Superior temporal gyrus (tissue), 1 donor: ENCODE measurements around the gene EPHB2.
A peak's percentile ranks its signal among the peaks of the same experiment; 100 is the strongest.
"Not testable (repeated sequence)": the region's sequence is repeated elsewhere in the genome, so short reads cannot be mapped to it uniquely, and the experiment has no call there.

Source experiments
- DNase-seq: peaks from one replicate; pipeline ENCODE4 v3.0.0-alpha.2; 2016; ENCODE audit errors: extremely low spot score

Gene EPHB2

GRCh38 chr1:22914633-22915217, 204.1 kb downstream of the EPHB2 start:
- DNase-seq, result no peak

DNA sequence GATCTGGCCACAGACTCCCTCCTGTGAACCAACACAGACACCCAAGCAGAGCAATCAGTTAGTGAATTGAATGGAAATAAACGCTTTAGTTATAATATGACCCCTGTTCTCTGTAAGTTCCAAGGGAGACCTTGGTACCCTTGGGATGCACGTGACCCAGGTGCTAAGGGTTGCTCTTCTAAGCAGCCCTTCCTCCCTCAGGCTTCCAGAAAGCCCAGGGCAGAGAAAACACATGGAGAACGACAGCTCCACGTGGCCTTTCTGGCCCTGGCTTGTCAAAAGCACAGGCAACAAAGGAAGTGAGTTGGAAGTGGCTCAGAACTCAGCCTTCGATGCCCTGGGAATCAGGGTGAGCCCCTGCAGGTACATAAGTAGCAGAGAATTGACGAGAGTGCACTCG, 204.6 kb downstream of the EPHB2 start:
- DNase-seq, result no peak

DNA sequence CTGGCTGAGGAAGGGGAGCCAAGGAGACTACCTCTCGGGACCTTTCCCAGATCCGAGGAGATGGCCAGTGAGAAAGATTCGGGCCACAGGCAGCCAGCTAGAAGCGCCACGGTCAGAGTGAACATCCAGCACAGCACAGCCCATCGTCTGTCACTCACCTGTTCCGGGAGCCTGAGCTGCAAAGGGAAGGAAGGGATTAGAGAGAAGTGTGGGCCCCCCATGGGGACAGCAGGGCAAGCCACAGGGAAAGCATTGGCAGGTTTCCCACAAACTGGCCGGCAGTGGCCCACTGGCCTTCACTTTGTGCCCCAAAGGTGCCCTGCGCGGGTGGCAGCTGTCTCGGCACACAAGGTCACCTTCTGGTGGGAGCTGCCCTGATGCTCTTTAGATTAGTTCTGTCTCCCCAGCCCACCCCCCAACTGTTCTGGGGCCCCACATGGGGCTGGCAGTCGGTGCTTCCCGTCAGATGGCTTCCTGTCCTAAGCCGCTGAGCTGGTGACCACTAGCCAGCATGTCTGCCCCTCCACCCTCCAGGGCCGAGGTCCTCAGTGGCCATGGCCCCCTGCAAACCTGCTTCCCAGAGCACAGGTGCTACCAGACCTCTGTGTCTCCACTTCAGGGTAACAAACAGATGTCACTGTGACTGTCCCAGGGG, 205.3 kb downstream of the EPHB2 start:
- no peak for DNase-seq

DNA sequence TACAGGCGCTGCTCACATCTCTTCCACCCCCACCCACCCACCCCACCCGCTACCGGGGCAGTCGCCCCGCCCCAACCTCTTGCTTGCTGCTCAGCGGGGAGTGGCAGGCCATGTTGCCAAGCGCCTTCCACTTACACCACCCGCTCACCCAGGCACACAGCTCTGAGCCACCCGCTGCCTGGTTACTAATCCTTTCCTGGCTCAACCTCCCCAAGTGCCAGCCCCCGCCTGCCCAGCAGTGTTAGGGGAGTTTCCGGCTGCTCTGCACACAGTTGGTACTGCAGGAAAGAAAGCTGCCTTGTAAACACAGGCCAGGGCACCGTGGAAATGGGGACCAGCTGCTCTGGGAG, 205.8 kb downstream of the EPHB2 start:
- DNase-seq, result peak; percentile 30

- no peak for DNase-seq
Observed at GRCh38 chr1:22917989-22918388, 207.3 kb downstream of the EPHB2 start.

- DNase-seq, result no peak
Observed at GRCh38 chr1:22918644-22919043, 208.0 kb downstream of the EPHB2 start.

DNA sequence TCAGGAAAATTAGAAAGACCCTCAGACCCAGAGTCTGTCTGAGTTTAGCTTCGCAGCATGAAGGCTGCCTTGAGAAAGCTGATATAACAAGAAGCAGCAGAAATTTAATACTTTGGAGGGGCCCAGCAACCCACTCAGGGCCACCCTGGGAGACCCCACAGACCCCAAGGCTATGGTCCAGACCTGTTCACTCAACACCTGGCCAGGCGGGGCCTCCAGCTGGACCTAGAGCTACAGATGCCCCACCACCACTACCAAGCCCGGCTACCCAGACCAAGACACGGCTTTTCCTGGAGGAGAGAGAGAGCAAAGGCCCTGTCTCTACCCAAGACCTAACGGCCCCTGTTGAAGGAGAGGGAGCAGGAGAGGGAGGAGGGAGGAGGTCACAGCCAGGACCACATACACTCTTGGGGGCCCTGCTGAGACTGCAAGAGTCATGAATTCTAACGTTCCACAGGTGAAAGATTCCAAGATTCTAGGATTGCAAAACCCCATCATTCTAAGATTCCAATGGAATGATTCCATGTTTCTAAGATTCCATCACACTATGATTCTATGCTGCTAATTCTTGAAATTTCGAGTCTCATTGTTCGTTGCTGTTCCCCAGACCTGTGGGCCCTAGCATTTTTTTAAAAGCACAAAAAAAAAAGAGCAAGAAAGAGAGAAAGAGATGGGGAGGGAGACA, 208.8 kb downstream of the EPHB2 start:
- DNase-seq, result no peak

GRCh38 chr1:22920026-22920733, 209.5 kb downstream of the EPHB2 start:
- no peak for DNase-seq

- no peak for DNase-seq
Observed at GRCh38 chr1:22920734-22921451, 210.3 kb downstream of the EPHB2 start.

GRCh38 chr1:22921452-22922126, 210.9 kb downstream of the EPHB2 start:
- DNase-seq, result no peak

GRCh38 chr1:22922640-22923039, 212.0 kb downstream of the EPHB2 start:
- DNase-seq, result no peak

DNA sequence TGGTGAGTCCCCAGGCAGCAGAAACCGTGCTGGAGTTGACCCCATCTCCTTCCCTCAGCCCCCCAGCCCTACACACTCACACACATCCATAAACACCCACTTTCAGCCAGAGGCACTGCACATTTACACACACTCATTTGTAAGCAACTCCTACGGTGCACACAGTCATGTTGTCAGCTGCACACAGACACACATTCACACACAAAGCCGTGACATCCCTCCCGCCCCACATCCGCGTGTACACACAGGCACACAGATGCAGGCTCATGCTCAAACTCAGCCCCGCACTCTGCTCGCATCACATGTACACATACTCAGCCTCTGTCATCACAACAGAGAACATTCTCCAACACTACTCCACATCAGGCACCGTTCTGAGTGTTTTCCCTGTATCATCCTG, 214.5 kb downstream of the EPHB2 start:
- DNase-seq, result no peak

GRCh38 chr1:22930240-22930912, 219.7 kb downstream of the EPHB2 start:
- peak; percentile 53 for DNase-seq

- no peak for DNase-seq
Observed at GRCh38 chr1:22932803-22933470, 222.3 kb downstream of the EPHB2 start.

DNA sequence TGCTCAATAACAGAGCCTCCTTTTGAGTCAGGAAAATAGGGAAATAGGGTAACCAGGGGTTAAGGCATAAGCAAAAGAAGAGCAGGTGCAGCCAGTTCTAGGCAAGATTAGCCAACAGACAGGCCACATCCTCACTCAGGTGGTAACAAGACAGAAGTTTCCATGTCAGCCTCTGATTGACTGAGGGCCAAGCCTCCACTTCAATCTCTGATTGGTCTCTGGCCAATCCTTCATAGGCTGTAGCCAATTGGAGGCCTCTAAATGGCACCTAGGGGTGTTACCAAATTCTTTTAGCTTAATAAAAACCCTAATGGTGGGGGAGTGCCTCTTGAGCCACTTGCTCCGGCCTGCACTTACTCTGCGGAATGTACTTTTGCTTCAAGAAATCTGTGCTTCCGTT, 224.8 kb downstream of the EPHB2 start:
- DNase-seq, result no peak

DNA sequence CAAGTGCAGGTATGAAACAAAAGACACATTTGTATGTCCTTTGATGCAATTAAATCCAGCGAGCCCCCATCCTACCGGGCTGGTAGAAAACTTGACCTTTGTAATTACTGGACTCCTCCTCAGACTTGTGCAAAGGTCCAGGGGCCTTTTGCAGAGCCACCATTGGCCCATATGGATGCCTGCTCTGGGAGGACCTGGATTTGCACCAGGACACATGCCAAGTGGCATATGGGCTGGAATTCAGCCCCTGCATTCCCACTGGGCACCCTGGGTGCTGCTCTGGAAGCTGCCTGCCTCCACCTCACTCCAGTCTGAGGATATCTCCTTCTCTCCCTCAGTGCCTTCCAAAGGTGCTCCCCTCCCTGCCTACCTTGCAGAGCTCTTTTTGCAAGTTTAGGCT, 226.0 kb downstream of the EPHB2 start:
- DNase-seq, result no peak

DNA sequence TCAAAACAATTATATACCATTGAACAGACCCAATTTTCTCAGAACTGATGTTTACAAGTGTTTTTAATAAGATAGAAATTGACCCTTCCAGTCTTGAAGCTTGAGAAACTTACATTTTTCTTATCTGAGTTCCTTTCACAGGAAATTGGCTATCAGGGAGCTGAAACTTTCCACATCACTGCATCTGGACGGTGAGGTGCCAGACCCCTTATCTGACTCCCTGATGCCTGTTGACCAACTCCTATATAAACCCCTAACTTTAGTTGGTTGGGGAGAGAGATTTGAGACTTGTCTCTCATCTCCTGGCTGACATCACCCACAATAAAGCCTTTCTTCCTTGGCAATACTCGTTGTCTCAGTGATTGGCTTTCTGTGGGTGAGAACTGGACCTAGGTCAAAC, 230.6 kb downstream of the EPHB2 start:
- no peak for DNase-seq

DNA sequence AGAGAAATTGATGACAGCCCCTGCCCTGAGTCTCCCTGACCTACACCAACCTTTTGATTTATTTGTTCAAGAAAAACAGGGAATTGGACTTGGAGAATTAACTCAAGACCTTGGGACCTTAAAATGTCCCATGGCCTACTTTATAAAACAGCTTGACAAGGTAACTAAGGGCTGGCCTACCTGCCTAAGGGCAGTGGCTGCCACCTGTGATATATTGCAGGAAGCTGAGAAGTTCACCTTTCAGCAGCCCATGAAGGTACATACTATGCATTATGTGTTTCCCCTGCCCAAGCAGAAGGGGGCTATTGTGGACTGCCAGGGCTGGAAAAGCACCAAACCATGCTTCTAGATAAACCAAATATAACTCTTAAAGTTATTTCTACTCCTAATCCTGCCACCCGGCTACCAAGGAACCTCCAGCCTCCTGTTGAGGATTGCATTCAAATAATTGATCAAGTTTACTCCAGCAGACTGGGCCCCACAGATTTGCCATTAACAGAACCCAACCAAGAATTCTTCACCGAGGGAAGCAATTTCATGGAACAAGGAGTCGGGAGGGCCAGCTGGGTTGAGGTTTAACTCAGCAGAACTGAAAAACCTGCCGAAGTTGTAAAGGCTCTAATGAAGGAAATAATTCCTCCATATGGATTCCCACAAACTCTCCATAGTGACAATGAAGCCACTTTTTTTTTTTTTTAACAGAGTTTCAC, 233.9 kb downstream of the EPHB2 start:
- DNase-seq, result no peak

- DNase-seq, result not testable (repeated sequence)
Observed at GRCh38 chr1:22945171-22945570, 234.5 kb downstream of the EPHB2 start.

- no peak for DNase-seq
Observed at GRCh38 chr1:22949822-22950331, 239.2 kb downstream of the EPHB2 start.
